Measurements from ENCODE around the gene RFX3.

The RFX3 gene

DNA sequence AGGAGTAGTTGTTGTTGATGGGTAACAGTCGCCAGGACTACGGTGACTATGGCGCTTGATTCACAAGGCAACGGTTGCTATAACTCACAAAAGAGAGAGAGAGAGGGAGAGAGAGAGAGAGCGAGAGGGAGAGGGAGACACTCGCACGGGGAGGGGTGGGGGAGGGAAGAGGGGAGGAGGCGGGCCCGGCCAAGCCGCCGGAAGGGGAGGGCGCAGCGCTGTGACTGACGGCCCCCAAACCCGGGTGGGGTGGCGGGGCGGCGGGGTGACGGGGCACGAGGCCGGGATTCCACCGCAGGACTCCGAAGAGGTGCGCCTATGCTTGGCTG, at the start of gene RFX3:
Gene RFX3, minus strand, starts transcription at position 166 of the 329 bp plus-strand sequence. CDS start 130,413 bp downstream, outside the sequence.
- DNase-seq: no peak

DNA sequence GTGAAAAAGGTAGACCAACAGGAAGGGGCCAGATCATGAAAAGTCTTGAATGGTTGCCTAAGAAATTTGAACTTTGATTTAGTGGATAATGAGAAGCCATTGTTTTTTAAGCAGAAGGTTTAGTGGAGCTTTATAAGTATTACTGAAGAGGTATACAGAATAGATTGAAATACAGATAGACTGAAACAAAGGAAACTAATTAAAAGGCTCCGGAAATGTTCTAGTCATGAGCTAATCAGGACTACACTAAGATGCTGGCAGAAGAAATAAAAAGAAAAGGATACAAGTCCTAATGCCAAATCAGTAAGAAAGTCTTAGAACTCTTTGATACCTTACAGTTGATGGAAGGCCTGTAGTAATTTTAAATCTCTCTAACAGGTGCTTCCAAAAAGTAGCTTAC, 45.7 kb upstream of the RFX3 start:
- no peak for DNase-seq

GRCh38 chr9:3569529-3569928, 43.7 kb upstream of the RFX3 start:
- no peak for DNase-seq

GRCh38 chr9:3567988-3568387, 42.2 kb upstream of the RFX3 start:
- DNase-seq: no peak

DNA sequence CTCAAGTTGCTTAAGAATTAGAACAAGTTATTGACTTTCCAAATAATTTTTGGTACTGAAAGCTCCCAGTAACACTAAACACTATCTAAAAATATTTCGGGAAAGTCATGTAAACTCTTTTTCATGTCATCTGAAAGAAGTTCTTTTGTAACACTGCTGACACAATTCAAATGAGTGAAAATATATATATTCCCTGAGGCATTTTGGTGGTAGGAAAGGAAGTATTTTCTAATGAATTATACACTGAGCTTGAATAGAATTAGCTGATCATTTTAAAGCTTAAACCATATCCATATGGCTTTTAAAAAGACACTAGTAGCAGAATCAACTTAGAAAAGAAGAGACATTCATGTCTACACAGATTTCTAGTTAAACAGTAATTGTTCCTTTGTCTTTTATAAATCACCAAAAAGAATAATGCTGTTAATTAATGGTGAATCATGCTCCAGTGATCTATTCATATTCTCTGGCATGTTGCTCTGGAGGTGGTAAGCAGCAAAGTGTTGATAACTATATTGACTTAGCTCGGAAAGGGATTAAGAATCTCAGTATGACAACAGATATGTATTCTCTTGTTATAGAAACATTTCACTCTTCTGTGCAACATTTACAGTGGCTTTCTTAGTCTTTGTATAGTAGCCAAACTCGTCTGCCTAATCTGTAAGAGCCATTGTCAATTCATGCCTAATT, 27.4 kb upstream of the RFX3 start:
- no peak for DNase-seq

DNA sequence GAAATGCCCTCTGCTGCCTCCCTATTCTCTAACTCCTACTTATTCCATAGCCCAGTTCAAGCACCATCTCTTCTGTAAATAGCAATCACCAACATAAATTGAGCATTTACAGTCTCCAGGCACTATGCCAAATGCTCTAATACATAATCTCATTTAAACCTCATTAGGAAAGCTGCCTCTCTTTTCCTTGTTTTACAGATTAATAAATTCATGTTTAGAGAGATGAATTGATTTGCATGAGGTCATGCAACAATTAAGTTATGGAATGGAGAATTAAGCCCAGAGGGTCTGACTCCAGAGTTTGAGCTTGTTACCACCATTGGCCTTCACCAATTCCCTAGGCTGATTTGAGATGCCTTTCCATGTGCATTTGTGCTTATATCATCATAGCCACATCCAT, 23.4 kb upstream of the RFX3 start:
- no peak for DNase-seq

- no peak for DNase-seq
Measured at GRCh38 chr9:3548648-3549047, 22.8 kb upstream of the RFX3 start.

DNA sequence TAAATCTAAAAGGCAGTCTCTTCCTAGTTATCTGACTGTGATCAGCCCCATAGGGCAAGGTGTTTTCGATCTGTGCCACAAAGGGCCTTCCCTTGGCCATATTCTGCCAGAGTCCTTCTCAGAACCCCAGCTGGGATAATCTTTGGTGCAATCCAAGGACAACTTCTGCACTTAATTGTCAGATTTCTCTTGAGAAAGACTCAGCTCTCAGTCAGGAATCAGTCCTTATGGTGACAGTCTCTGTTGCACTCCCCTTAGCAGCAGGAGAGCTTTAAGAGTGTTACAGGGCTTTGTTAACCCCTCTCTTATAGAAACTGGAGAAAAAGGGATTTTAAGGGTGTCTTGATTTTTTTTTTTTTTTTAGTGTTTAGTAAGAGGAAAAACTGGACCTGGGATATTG, 15.4 kb upstream of the RFX3 start:
- DNase-seq: peak; percentile 6

- DNase-seq: no peak
Measured at GRCh38 chr9:3534614-3535404, 9.0 kb upstream of the RFX3 start.

- DNase-seq: no peak
Measured at GRCh38 chr9:3532158-3532557, 6.4 kb upstream of the RFX3 start.

DNA sequence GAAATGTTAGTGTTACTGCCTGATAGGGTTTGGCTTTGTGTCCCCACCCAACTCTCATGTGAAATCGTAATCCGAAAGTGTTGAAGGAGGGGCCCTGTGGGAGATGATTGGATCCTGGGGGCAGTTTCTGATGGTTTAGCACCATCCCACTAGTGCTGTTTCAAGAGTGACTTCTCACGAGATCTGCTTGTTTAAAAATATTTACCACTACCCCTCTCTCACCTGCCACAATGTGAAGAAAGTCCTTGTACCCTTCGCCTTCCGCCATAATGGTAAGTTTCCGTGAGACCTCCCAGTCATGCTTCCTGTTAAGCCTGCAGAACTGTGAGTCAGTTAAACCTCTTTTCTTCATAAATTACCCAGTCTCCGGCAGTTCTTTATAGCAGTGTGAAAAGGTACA, 2.6 kb upstream of the RFX3 start:
- no peak for DNase-seq

DNA sequence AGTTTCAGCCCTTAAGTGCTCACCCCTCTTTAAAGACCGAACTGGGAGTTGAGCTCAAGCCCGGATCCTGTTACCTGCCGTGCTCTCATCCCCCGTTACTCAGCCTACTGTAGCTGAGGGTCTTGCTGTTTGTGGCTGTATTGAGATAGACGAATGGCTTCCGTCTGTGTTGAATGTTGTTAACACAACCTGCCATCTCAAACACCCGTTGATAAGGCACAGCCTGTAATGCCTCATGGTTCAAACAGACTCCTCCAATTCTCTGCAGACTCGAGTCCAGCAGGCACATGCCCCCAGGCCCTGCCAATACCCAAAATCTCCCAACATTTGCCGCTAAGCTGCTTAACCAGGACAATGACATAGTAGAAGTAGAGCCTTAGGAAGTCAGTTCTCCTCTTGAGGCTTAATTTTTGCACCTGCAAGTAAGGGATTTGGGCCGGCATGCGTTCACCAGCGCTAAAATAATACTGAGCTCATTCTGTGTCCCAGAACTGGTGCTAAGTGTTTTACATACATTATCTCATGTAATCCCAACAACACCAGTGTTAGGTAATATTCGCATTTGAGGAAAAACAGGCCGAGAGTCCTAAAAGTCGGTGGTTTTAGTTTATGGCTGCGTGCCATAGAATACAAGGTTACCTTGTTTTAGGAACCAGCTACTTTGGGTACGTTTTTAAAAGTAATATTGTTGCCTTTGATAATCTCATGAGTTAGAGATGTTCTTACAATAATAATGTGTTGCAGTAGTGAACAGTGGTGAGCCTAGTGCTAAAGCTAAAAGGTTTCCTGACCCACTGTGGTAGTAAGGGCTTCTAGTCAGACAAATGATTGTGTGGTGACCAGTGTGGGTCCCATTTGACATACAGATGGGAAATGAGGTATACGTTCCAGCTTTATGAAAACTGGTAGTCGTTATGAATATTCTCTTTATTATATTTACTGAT, 1.5 kb upstream of the RFX3 start:
- DNase-seq: no peak

- DNase-seq: peak; percentile 100
Measured at GRCh38 chr9:3526165-3526996, 580 bp upstream of the RFX3 start.

DNA sequence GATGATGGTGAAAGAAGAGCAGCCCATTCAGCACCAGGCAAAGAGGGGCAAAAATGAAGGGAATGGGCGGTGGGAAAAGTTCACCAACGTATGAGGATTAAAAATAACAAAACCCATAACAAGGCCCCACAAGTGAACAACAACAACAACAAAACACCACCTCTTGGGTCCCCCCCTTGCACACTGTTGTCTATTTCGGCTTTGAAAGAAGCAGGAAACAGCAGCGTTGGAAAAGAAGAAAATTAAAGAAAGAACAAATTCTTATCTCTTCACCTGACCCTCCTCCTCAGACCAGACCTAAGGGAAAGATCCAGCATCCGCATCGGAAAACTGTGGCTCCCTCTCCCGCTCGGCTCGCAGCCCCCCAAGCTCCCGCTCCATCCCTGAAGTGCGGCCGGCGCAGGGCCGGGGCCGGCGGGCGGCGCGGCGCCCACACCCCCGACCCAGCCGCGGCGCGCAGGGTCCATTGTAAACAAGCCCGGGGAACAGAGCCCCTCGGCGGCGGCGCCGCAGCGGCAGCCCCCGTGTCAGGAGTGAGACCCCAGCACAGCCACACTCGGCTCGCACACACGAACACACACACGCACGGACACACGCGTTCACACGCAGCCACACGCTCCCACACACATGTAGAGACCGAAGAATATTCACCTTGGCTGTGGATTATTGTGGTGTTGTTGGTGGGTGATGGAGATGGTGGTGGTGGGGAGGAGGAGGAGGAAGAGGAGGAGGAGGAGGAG, 535 bp downstream of the RFX3 start:
- DNase-seq: peak; percentile 83

- no peak for DNase-seq
Measured at GRCh38 chr9:3521966-3522365, 3.8 kb downstream of the RFX3 start.

- DNase-seq: no peak
Measured at GRCh38 chr9:3520564-3520963, 5.2 kb downstream of the RFX3 start.

DNA sequence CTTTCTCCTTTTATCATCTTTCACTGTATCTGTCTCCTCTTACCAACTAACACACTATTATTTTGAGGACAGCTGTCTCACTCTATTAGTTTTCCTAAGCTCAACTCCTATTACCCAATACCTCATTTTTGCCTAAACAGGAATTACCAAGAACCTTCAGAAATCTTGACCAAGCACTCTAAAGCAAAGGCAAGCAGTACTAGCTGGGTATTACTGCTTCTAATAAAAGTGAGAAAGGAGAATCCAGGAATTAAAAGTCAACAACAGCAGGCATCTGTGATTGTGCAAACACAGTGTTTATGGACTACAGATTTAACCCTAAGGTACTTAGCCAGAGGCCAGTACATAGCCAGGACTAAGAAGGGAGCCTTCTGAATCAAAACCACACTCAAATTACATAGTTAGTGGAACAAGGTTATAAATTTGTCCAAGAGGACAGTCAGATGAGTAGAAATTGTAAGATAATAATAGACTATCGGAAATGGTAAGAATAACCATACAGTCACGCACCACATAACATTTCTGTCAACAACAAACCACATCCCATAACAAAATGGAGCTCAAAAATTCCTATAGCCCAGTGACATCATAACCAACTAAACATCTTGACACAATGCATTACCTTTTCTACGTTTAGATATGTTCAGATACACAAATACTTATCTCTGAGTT, 8.3 kb downstream of the RFX3 start:
- DNase-seq: no peak

- DNase-seq: no peak
Measured at GRCh38 chr9:3516667-3517330, 9.0 kb downstream of the RFX3 start.

- DNase-seq: no peak
Measured at GRCh38 chr9:3515405-3515804, 10.4 kb downstream of the RFX3 start.

- DNase-seq: no peak
Measured at GRCh38 chr9:3514786-3515185, 11.0 kb downstream of the RFX3 start.
